Cerebellar nuclear complex (tissue), 1 donor: ENCODE measurements around the gene DENND1A.
"Not testable (repeated sequence)": the region's sequence is repeated elsewhere in the genome, so short reads cannot be mapped to it uniquely, and the experiment has no call there.

Experiments used
- DNase-seq, 2 experiments: peaks; one replicate each; lab custom pipeline; 2025; lab: John Stamatoyannopoulos, UW

DENND1A gene

DNA sequence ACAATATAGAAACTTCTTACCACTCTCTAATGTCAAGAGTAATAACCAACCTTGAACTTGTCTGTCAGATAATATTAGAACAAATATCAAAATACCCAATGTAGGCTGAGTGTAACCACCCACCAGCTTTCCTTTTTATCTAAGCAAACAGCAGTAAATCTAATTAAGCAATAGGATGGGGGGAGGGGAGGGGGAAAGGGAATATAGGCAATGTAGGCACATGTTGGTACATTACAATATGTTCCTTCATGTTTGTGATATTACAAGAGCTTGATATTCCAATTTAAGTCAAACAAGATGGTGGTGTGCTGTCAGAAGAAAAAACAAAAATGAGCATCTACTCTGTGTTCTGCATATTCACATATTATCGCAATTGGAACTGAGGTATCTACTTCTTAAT, 158.2 kb downstream of the DENND1A start:
- DNase-seq = no peak

DNA sequence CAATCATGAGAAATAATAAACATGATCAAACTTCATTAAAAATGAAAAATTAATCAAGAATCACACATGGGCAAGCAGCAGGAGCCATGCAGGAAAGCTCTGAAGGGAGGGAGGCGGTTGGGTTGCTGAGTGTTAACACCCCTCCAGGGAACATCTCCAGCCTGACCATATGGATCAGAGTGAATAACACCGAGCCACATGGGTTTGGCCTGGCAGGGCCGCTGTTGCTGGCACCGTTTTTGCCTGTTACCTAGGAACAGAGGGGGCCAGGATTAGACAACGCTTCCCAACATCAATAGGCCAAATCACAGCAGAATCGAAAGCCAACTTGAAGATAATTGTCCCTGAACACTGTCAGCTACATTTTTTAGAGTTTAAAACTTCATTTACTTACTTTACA, 160.2 kb downstream of the DENND1A start:
- peak; percentile 70 to 79 for DNase-seq

DNA sequence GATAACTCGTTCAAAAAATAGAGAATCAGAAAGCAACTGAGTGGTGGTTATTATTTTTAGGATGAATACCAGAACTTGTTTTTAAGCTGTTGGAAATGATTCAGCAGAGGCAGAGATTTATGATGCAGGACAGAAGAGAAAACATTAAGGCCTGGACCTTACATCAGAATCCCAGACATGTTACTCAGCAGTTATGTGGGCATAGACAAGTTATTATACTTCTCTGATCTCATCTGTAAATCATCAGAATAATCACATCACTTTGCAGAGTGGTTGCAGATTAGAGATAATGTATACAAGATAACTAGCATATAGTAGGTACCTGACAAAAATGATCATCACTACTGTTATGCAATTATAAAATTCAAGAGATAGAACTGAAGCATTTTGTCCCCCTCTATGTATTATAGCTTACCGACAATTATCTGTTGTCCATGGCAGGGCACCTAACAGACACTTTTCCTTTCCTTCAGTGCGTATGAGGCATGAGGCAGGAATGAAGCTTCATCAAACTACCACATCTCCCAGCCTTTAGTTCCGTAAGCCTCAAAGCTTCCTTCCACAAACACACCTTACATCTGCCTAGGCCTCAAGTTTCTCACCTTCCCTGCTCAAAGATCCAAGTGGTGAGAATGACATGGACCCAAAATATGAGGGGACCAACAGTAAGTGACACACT, 165.9 kb downstream of the DENND1A start:
- DNase-seq = no peak

DNA sequence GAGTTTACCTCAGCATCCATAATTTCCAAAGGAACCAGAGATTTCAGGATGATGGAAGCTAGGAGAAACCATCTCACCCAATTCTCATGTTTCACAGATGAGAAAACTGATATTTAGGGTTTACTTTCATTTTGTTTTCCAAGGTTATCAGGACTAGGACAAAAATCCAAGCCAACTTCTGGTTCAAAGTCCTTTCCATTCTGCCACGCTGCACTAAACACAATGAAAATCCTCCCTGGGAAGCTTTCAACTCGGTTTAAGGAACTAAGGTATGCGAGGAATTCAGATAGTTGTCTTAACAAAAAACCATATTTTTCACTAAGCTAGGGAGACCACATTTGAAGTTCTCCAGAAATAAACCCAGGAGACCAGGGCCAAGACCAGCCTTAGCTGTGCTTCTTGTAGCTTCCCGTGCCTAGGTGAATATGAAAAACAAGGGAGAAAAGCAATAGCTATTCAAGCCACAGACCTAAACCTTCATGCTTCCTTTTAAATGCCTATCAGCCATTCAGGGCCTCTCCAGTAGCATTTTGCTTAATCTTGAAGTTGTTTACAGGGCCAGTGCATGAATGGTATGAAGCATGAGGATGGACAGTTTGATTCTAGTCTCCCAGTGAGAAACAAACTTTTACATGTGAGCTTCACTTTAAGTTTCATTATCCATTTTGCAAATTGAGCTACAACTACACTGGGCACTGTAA, 167.9 kb downstream of the DENND1A start:
- DNase-seq = no peak

DNA sequence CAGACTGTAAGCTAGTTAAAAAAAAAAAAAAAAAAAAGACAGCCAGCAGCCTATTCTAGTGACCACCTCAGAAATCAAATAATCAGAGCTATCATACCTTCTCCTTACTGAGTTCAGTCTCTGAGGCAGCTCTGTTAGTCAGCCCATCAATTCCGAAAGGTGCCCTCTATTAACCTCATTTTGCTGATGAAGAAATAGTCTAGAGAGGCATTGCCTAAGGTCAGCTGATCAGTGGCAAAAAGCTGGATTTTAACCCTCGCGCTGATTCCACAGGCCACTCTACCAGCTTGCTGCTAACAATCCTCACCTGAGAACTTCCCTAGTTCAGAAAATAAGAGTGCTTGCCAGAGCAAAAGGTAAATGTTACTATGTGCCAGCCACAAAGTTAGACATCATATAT, 172.0 kb downstream of the DENND1A start:
- DNase-seq = no peak

DNA sequence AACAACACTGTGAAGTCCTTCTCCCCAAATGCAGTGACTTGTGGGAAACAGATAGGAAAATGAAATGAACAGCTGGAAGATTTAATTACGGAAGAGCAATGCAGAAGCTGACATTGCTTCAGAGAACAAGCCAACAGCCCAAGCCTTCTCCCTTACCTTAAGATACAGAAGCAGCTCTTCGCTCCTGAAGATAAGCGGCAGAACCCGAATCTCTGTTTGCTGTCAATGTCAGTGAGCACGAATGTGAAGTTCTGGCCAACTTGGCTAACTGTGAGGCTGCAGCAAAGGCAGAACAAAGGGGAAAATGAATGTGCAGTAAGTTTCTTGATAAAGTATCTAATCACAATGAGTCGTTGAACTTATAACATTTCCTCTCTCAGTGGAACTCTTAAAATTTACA, 172.4 kb downstream of the DENND1A start:
- DNase-seq = no peak

DNA sequence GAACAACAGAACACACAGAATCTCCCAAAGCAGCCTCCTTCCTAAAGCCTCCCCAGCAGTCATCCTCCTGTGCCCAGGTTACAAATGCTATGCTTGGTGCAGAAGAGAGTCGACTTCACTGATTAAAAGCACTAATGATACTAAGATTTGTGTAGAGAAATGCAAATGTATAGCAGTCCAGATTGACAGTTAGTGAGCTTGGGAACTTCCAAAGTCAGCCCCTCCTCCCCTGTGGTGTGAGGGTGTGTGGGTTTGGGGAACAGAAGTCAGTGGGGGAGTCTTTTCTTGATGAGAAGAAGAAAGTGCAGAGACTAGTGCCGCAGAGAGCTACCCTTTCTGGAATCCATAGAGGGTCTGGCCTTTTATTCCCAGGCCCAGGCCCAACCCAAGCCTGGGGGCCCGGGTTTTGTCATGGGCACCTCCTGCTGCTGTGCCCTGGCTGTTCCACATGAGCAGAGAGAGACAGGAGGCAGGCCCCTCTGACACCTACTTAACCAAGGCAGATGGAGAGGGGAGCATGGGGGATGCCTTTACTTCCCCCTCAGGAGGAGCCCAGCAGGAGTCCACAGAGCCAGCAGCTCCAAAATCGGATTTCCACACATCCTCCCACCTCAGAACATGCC, 173.3 kb downstream of the DENND1A start:
- DNase-seq = no peak

DNA sequence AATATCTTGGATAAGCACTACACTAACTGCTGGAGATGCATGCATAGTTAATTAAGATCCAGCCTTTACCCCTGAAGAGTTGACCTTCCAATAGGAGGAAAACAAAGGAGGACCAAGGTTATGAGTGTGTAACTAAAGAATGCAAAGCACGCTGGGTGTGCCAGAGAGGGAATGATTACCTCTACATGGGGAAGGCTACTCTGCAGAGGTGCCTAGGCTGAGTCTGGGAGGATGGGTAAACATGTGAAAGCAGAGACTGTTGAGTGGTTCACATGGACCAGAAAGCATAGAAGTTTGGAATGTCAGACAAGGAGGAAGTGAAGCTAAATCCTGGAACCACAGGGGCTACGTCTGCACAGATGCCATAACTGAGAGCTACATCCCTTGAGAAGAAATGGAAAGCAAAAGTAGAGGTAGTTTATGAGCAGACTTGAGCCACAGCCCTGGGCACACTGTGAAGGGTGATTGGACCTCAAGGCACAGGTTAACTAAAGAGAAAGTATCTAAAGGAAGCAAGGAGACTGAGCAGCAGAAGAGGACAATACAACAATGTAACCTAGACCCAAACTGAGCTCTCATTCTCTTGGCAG, 176.2 kb downstream of the DENND1A start:
- no peak for DNase-seq

DNA sequence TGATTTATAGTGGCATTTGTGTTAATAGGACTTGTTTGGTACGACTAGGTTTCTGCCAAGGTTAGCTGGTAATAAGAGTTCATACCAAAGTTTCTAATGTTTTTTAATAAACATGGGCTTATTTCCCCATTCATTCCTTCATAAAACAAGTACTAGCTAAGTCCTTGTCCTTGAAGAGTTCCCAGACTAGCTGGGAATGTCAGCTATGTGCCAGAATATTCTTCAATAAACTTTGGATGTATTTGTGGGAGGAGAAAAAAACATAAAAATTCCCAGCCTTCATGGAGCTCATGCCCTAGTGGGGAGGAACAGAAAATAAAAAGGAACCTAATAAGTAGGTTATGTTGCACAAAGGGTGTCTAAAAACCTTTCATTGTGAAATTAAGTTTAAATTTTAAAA, 176.9 kb downstream of the DENND1A start:
- no peak for DNase-seq

DNA sequence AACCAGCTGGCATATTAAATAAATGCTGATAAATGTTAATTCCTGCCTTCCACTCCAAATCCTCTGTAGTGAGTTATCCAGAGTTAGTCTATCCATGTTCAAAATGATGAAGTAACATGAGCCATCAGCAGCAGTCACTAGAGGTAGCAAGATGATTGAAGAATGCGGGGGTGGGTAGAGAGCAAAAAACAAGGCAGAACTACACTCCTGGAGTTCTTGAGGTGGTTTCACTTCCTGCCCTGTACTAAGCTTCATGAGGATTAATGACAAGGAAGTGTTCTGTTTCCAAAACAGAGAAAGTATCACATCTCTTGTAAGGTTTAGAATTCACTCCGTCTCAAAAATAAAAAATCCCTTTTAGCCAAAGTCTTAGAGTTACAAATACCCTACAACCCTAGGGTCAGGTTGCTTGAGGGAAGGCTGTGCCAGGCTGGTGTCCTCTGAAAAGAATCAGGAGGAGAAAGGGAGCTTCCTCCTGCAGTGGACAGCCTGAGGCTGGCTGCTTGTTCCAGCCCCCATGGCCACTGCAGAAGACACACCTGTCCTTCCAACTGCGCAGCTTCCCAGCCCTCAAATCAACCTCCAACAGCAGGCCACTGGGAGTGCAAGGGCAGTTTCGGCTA, 180.2 kb downstream of the DENND1A start:
- DNase-seq = no peak

DNA sequence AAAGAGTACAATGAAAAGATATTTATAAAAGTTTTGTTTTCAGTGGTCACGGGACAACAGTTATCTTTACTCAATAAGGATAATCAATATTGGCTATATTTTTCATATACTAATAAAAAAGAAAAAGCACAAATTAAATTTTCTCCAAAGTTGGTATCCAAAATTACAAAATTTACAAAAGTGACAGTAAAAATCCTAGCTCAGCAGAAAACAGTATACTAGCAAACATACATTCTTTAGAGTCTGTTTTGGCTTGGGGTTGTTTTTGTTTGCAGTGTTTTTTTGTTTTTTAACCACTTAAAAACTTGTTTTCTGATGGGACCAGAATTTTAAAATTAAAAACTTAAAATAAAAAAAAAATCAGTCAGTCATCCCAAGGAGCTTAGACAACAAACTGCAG, 183.2 kb downstream of the DENND1A start:
- no peak for DNase-seq

DNA sequence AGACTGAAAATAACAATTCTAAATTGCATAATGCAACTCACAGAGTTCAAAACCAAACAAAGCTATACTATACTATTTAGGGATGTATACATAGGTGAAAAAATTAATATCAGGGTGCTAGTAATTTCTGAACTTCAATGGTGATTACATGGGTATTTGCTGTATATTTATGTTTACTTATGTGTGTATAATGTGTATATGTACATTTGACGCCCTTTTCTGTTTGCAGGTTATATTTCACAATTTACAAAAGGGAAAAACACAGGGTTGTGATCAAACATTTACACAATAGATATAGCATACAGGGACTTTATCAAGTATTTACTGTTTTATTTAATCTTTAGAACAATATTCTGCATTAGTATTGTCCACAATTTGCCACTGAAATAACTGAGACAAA, 184.0 kb downstream of the DENND1A start:
- no peak for DNase-seq

DNA sequence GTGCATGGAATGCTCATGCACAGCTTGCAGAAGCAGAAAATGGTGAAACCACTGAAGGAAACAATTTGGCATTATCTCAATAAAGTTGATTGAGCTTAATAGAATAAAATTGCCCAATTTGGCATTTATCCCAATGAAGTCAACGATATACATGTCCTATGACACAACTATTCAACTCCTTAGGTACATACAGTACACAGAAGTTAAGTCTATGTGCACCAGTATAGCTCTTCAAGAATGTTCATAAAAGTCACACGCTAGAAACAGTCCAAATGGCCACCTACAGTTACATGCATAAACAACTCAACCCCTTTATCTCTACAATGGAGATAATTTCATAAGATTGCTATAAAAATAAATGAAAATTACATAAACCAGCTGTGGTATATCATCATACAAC, 184.5 kb downstream of the DENND1A start:
- no peak for DNase-seq

DNA sequence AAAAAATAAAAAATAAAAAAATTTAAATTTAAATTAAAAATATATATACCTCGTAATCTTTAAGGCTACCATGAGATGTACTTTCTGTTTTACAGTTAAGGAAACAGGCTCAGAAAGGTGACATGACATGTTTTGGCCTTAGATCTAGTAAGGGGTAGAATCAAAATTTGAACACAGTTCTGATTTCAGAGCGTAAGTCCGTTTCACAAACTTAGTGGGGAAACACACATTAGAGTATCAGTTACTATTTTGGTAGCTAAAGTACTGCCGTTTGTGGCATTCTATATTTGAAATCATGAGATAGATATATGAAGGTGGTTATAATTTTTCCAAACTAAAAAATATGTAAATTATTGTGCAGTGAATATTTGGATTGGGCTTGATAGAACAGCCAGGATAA, 186.2 kb downstream of the DENND1A start:
- no peak for DNase-seq

DNA sequence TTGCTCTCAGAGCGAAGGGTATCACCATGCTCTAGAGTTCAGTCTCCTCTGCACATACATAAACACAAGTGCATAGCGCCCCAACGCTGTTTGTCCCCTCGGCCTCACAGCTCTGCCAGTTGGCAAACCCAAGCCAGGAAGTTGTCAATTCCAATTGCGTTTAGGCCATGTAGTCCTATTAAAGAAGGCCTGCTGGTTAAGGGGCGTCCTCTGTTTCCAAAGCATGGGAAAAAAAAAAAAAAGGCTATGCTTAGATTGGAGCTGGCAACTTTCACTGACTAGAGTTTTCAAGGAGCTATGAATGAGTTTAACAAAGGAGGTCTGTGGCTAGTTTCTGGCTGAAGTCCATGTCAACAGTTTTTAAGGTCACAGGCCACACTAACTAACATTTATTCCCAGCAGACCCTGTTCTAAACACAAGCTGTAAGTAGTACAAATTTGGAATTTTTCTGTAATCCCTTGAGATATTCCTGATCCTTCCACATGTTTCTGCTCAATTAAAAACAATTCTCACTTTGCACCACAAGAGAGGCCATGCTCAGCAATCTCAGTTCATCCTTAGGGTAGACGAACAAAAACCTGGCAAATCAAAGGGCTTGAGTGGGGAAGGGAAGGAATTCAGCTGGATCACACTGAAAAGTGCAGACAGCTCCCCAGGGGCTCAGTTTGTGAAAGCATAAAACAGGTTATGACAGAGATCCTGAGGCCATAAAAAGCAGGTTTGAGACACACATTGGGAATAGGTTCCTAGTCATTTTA, 187.7 kb downstream of the DENND1A start:
- DNase-seq = no peak

DNA sequence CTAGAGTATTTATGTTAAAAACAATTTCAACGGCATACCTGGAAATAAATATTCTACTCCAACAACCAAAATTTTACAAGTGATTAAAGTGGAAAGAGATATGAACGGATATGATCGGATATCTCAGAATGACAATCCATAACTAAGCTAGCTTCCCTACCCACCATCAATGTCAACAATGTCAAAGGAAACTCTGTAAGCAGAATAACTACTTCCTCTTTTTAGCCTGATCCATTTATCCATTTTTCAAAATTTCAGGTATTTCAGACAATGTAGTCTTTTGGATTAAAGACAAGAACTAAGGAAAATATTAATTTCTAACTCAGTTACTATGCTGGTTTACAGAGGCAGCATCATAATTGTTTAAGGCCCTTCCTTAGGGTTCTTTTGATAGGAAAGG, 188.7 kb downstream of the DENND1A start:
- no peak for DNase-seq

DNA sequence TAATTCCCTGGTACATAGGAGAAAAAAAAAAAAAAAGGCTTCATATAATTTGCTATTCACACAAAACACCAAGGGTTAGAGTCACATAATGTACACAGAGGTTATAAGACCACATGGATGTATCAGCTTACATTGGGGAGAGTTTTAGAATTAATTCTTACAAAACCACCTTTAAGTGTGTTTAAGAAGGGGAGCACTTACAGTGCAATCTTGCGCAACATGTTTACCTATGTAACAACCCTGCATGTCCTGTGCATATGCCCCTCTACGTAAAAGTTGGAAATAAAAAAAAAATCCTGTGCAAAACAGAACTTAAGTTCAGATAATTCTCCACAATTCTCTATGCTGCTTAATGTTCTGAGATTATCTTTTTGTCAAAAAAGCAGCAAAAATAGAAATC, 190.0 kb downstream of the DENND1A start:
- no peak for DNase-seq

DNA sequence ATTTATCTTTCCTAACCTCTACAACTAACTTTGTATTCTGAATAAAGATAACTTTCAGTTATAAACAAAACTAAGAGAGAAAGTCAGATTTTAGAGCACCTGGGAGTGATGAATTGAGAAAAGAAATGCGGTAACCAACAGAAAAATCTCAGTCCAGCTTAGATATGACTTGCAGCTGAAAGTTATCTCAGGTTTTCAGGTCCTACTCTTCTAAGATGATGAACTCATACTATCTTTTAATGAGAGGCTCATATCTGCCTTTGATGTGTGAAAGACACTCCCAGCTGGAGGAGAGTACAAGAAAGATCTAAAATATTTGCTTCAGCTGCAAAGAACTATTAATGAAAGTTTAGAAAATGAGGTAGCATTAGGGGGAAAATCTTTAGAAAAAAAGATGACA, 190.5 kb downstream of the DENND1A start:
- DNase-seq = no peak

DNA sequence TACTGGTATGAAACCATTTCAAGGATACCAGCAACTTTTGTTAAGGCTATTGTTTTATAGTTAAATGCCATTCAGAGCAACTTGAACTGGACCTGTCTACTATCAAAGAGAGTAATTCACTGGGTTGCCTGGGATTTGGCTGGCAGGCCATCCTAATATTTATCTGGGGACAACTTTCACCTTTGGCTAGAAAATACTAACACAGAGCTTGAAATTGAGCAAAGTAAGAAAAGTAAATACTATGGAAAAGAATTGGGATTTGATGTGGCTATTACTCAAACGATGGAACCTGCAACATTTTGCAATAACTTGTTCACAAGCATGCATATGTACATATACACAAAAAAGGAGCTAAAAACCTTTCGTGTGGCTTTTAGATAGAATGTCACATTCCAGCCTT, 191.3 kb downstream of the DENND1A start:
- DNase-seq = no peak

DNA sequence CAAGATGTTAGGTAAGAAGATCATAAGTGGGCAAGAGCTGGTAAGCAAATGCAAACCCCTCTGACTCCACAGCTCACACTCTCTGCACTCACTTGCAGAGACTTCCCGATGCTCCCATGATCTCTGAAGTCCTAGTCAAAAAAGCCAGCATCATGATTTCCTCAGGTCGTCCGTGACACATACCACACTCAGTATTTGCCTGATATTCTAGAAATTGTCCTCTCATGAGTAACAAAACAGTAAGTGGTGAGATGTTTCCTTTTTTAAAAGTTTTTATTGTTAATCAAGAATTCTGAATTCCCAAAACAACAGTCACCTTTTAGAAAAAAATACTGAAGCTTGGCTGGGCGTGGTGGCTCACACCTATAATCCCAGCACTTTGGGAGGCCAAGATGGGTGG, 194.6 kb downstream of the DENND1A start:
- no peak for DNase-seq

DNA sequence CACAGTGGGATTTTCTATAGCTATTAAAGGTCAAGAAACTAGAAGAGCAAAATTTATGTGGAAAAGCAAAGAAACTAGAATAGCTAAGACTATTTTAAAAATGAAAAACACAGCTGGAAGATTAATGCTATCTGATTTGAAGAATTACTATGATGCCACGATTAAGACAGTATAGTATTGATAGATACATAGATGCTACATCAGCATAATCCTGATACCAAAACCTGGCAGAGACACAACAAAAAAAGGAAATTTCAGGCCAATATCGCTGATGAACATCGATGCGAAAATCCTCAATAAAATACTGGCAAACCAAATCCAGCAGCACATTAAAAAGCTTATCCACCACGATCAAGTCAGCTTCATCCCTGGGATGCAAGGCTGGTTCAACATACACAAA, 201.4 kb downstream of the DENND1A start:
- not testable (repeated sequence) for DNase-seq

DNA sequence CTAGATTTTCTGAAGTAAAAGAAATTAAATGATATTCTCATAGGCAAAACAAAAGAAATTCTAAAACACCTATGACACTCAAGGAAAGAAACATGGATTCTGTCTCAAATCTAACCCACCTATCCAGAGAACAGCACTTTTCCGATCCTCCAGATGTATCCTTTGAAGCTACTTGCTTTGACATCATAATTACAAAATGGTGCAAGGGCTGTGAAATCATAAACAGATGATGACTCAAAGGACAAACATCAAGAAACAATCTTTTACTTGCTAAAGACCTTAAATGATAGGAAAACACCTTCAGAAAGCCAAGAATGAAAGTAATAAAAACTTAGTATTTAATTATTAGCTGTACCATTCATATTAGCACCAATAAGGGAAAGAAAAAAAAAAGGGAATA, 202.6 kb downstream of the DENND1A start:
- DNase-seq = no peak
